Astrocyte (in vitro differentiated cells and primary cell): Measurements from ENCODE around the gene PHF14.
"Not testable (repeated sequence)": the region's sequence is repeated elsewhere in the genome, so short reads cannot be mapped to it uniquely, and the experiment has no call there.

Experiments
- CTCF ChIP-seq: IDR thresholded peaks from 2 replicates; pipeline ENCODE4 v1.5.1; 2011; ENCODE audit warnings: low read depth, mild to moderate bottlenecking, inconsistent platforms, low read length, moderate library complexity; ENCODE audit not compliant: insufficient read depth
- EZH2 ChIP-seq: IDR thresholded peaks from 2 replicates; pipeline ENCODE4 v1.6.1; 2012; ENCODE audit warnings: mild to moderate bottlenecking, low read length, inconsistent platforms; ENCODE audit not compliant: insufficient read depth

GRCh38 chr7:10950974-10951578 lies 22.6 kb upstream of the PHF14 start:
- TF ChIP-seq EZH2, CTCF: not testable (repeated sequence)
